Ovary (tissue), 1 donor: ENCODE measurements around the gene IFNLR1.

ENCODE experiments used
- EP300 ChIP-seq: sonication (generic); formaldehyde crosslinking; IDR thresholded peaks from one replicate; pipeline ENCODE4 v1.6.1; 2017; ENCODE audit warnings: antibody characterized with exemption
- POLR2A ChIP-seq: fragments of 450-650 bp; IDR thresholded peaks from one replicate; pipeline ENCODE4 v1.6.1; 2017; ENCODE audit warnings: antibody characterized with exemption, mild to moderate bottlenecking, moderate library complexity

DNA sequence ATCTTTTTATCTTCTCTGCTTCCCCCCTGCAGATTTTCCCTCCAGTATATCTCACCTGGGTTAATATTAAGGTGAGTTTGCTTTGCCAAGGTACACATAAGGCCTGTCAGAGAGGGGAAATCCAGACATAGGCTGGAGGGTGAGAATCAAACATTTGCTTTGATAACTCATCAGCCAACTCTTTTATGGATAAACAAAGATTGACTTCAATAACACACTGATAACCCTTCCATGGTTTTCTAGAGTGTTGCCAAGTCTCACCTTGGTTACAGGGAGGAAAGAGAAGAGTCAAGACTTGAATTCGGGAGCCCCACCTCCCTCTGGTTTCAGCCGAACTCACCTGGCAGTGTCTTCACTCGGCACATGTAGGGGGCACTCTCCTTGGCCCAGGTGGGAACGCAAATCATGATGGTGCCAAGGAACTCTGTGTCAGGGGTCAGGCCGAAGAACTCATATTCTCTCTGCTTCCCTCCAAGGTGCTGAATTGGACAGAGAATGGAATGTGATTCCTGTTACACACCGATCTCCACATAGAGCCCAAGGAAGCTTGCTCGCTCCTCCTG is 59.2 kb downstream of the IFNLR1 start:
- TF ChIP-seq EP300 (no peak), POLR2A (no peak)
